Measurements from ENCODE around the gene FOXF2.

FOXF2 gene

DNA sequence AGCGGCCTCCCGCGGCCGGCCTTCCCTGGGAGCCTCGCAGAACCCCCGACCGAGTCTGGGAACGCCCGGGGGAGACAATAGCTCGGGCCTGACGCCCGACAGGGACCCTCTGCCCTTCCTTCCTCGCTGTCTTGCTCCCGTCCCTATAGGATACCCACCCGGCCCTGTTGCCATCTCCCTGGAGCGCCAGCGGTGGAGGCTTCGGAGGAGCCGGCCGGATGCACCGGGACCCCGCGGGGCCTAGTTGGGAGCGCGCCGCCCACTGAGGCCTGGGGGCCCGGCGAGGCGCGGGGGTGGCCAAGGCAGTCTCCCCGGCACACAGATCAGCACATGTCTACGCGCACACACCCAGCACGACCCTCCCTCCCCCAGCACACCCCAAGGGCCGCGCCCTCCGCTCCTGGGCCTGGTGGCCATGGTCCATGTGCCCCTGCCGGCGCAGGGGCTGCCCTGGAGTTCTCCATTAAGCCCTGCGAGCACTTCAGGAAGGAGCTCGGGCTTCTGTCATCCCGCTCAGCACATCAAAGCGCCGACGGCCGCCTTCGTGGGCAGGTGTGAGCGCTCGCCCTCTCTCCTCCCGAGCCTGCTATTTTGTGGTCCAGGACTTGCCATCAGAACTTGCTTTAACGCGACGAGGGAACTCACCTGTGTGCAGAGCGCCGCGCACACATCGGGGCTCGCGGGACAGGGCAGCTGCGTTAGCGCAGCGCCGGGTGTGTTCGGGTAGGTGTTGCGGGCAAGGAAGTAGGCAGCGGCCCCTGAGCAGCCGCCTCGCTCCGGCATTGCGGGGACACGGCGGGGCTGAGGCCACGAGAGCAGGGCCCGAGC, 3.7 kb downstream of the FOXF2 start:
- no peak for DNase-seq

DNA sequence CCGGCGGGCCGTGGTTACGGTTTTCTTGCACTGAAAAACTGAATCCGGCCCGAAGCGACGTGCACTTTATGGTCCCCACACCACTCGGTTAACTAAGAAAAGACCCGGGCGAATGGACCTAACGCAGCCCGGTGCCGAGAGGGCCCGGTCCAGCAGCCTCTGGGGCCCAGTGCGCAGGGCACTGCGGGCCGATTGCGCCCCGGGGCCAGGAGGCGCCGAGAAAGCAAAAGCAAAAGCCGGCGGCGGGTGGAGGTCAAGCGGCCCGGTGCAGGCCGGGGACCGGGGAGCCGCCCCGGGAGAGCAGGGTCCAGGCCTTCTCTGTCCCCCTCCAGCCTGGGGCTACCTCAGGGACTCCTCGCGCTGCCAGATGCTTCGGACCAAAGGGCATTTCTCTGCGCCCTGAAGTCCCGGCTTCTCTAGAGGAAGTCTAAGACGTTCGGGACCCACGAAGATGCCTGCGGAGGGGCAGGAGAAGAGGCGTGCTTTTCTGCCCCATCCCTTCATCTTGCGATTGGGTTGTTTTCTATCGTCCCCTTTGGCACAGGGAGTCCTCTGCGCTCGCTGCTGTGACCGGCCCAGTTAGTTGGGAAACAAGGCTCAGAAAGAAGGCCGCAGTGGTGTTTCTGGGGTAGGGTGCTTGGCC, 4.4 kb downstream of the FOXF2 start:
- DNase-seq: no peak

DNA sequence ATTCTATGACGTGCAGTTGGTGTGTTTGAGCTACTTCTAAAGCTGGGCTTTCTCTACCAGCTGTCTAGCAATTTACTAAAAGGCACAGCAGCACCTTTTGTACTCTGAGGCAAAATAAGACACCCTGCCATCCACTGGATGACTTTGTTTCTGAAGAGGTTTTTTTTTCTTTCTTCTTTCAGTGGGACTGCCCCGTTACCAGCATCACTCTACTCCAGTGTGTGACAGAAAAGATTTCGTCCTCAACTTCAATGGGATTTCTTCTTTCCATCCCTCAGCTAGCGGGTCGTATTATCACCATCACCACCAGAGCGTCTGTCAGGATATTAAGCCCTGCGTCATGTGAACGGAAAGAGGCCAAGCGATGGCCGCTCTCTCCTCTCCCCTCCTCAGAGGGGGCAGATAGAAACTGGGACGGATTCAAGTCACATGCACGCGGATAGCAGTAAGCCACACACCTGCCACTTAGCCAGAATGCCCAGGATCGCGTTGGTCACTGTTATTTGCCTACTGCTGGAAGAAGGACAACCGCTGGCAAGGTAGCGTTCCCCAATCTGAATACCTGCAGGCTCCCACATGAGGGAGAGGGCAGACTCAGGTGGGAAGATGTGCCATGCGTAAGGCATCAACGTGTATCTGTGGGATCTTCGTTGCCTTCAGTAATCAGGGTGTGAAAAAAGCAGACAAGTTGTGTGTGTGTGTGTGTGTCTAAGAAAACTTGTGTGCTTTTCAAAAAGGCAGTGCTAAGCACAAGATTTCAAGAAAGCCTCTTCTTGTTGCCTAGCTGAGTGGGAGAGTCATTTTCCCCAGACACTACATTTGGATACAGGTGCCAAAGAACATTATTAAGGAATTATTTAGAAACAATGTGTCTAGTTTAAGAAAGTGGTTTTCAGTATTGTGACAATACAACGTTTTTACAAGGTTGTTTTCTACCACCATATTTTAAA, 5.4 kb downstream of the FOXF2 start:
- no peak for DNase-seq

DNA sequence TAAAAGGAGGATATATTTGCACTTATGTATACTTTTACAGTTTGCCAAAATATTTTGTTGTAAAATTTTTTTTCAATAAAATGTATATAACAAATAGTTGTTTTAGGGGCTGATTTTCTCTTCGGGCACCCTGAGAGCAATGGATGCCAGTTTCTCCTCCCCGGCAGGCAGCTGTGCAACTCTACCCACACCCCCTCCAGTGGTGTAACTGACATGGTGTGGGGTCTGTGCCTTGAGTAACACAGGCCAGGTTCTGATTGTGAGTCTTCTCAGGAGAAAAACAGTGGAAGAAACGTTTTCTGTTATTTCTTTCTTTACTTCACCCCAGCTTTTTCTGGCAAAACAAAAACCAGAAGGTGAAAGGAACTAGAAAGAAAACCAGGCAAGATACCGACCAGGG, 6.1 kb downstream of the FOXF2 start:
- no peak for DNase-seq

DNA sequence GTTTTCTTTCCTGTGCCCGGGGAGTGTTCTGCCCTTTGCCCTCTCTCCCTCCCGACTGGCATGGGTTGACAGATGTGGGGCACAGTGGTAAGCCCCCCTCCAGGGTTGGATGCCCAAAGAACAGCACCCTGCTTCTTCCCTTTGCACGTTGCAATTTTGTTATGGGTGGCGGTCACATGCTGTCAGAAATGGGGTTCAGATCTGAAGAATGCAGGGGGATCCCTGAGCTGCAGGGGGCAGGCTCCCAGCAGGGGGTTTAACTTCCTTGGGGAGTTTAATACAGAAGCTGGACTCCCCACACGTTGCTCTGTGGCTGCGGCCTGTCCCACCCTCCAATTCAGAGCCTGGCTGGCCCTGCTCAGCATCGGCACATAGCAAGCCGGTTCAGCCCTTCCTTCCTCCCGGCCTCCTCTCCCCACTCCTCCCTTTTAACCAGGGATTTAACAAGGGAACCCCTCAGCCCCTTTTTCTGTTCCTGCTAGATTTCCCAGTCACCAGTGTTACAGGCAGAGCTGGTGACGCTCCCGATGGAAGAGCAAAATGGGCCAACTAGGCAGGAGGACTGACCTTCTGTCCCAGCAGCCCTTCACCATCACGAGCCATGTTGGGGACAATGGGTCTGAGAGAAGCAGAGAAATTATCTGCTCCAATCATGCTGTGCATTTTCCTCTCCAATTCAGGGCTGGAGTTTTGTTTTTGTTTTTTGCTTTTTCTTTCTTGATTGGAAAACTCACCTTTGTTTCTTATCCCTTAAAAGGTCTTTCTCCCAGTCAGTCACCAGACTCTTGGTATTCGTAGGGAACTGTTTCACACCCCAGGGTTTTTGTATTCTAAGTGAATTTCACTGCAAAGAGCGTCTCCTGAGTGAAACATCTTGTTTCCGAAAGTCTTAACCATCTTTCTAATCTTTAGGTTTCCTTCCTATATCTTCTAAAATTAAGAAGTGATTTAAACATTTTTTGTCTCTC, 6.8 kb downstream of the FOXF2 start:
- no peak for DNase-seq

DNA sequence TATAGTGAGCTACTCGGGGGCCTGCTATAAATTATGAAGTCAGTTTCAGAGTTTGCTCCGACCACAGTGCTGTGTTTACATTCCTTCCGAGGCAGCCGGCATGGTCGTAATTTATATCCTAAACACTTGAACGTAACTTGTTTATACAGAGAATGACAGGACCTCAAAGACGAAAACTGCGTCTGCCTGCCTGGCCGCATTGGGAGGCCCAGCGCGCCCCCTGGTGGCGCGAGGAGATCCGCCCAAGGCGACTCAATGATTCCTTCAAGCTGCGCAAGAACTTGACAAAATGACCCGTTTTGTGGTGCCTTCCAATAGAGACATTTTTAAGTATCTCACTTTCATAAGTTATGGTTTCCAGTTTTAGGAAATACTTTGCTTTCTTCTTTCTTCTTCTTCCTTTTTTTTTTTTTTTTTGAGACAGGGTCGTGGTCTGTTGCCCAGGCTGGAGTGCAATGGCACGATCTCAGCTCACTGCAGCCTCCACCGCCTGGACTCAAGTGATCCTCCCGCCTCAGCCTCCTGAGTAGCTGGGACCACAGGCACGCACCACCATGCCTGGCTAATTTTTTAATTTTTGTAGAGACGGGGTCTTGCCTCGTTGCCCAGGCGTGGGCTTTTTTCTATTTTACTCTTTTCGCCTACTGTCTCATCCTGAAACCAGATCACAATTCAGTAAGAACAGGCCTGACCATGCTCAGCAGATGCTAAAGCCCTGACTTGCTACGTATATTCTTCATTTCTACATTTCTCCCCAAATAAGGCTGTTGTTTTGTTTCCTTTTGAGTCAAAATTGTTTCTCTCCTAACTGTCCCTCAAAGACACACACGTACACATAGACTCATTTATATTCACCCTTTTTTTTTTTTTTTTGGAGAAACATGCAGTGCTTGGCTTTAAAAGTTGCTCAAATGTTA, 7.8 kb downstream of the FOXF2 start:
- DNase-seq: peak; percentile 60 to 73

DNA sequence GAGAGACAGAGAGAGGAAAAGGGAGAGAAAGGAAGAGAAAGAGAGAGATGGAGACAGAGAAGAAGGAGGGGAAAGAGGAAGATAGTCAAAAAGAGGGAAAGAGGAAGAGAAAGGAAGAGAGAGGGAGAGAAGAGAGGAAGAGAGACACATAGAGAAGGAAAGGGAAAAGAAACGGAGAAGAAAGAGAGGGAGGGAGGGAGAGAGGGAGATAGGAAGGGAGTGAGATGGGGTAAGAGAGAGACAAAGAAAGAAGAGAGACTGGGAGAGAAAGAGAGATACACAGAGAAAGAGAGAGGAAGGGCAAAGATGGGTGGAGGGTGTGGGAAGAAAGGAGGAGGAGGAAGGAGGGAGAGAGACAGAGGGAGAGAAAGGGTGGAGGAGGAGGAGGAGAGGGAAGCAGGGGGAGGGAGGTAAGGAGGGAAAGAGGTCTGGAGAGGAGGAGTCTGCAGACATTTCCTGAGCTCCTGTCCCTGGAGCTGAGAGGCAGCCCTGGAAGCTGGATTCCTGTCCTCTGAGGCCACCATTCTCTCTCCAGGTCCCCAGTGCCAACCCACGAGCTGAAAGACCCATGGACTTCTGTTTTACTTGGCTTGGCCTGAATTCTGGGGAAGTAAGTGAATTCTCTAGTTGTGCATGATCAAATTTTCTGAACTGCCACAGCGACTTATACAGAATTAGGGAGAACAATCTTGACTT, 9.9 kb downstream of the FOXF2 start:
- DNase-seq: no peak

DNA sequence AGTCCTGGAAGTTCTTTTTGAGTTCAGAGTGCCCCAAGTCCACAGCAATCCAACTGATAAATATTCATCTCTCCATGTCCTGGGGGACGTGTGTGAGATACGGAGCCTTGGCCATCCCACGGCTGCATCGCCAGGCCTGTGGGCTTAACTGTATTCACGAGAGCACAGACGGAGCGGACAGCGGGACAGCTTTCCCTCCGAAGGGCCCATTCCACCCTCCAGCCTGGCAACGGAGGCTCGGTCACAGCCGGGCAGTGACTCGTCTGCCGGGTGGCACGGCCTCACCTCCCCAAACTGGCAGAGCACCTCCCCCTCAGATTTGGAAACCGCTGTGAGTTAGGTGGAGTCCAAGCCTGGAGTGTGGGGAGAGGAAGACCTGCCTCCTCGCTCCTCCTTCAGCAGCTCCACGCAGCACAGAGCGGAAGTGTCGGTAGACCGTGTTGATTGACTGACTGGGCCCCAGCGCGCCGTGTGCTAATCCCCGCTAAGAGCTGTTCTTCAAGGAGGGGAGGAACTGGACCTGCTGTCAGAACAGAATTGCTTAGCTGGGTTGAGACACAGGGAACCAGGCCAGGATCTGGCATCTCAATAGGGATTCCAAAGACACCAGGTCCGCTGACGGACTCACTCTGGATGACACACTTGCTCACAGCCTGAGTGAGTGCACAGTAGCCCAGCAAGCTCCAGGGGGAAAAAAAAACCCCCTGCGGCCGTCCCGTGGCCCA, 10.9 kb downstream of the FOXF2 start:
- DNase-seq: no peak

DNA sequence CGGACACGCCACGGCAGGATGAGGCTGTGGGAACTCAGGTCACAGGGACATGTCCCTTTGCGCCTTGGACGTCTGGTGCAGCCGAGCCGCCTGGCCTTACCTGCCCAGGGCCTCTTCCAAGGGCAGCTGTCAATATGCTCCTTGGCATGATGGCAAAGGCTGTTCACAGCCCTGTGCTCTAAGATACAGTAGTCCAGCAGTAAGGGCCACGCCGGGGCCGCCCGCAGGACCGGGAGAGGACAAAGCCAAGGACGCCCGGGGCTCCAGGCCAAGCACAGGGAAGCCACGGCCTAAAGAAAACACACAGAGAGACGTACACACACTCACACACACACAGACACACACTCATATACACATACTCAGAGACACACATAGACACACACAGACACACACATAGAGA, 13.0 kb downstream of the FOXF2 start:
- no peak for DNase-seq

DNA sequence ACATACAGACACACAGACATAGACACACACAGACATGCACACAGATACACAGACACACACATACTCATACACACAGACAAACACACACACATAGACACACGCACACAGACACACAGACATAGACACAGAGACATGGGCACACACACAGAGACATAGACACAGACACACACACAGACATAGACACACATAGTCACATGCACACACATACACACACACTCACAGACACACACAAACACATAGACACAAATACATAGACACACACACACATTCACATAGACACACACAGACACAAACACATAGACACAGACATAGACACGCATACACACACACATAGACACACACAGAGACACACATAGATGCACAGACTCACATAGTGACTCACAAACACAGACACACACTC, 13.5 kb downstream of the FOXF2 start:
- DNase-seq: no peak

DNA sequence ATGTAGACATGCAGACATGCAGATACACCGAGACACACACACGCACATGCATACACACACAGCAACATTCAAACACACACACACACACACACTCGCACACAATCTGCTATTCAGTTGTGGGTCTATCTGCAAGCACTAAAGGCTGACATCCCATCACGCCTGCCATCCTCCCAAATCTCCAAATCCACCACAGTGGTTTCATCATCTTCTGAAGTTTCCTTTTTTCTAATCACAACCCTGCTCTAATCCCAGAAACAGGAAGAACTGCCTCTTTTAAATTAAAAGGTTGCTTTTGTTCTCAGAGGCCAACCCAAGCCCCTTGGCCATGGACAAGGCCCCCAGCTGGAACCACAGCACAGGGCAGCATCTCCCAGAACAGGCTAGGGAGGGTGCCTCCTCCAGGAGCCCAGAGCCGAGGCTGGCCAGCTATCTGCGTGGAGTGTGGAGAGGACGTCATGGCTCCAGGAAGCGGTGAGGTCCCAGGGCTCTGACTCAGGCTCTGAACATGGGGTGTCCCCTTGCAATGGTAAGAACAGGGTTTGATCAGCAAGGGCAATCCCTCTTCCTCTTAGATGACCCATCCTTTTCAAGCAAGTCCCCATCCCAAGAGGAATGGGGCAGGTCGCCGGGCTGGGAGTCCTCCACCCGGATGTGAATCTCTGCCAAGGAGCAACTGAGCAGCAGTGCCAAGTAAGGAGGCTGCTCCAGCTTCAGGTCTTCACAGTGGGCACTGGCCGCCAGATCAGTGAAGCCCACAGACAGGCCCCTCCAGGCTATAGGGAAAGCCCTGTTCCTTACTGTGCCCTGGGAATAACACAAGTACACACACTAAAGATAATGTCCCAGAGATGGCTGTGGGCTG, 14.7 kb downstream of the FOXF2 start:
- DNase-seq: no peak

DNA sequence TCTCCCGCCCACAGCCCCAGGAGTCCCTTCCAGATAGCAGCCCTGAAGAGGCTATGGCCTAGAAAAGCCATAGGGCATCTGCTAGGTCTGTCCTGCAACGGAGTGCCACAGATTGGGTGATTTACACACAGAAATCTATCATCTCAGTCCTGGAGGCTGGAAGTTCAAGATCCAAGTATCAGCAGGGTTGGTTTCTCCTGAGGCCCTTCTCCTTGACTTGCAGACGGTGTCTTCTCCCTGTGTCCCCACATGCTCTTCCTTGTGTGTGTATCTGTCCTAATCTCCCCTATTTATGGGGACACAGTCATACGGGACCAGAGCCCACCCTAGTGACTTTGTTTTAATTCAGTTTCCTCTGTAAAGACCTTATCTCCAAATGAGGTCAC, 15.3 kb downstream of the FOXF2 start:
- DNase-seq: no peak

DNA sequence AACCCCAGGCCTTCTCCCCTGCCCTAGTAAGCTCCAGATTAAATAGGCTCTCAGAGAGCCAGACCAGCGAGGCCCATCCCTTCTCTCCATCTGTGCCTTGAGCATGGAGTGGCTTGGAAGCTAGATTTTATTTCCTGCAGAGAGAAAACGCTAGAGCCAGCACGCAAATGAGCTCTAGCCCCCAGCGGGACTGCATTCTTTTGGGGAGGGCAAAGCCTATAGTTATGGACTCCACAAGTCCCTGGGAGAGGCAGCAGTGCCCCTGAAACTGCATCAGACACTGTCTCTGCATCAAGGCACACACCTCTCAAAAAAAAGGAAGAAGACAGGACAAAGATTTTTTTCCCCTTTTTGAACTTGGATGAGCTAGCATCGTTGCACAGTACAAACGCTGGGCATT, 15.8 kb downstream of the FOXF2 start:
- DNase-seq: no peak

DNA sequence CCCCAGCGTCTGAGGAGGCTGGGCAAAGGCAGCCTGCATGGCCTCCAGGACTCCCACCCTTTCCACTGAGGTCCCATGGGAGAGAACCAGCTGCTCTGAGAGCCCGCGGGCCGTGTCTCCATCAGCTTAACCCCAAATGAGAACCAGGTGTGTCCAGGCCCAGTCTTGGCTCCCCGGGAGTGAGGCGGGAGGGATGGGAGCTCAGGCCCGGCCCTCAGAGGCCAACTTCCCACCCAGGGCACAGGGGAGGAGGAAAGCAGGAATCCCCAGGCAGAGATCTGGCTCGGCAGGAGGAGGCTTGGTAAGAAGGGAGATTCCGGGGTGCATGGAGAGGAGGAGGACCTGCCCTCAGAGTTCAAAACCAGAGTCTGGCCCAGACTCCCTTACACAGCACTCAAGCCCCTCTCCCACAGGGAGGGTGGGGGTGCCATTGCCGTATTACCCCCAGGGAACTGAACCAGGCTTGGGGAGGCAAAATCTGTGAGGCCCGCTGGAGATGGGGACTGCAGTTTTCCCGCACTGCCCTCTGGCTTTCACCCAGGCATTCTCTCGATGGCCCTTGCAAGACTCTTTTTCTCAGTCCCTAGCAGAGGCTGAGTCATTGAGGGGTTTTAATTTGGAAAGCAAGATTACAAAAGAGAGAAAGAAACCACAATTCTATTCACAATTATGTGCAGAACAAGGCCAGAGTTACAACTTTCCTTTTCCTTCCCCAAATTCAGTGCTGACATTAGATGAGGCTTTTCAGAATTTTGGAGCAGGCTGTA, 17.1 kb downstream of the FOXF2 start:
- DNase-seq: no peak

DNA sequence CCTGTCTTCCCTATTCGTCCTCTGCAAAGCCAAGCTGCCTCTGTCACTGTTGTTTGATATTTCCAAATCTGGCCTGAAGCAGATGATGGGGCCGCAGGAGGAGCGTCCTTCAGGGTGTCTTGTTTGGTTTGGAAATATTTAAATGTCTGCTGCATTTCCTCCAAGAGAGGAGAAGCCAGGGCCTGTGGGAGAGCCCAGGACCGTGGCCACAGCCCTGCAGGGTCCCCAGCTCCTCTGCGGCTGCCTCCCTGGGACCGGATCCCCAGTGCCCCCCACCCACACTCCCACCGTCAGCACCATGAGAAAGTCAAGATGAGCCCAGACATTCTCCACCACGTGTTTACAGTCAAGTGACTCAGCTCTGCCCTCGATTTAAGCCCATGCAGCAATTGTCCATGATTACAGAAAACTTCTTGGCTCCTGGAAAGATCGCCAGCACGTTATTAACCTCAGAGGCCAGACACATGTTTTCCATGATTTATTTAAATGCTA, 18.2 kb downstream of the FOXF2 start:
- DNase-seq: no peak

DNA sequence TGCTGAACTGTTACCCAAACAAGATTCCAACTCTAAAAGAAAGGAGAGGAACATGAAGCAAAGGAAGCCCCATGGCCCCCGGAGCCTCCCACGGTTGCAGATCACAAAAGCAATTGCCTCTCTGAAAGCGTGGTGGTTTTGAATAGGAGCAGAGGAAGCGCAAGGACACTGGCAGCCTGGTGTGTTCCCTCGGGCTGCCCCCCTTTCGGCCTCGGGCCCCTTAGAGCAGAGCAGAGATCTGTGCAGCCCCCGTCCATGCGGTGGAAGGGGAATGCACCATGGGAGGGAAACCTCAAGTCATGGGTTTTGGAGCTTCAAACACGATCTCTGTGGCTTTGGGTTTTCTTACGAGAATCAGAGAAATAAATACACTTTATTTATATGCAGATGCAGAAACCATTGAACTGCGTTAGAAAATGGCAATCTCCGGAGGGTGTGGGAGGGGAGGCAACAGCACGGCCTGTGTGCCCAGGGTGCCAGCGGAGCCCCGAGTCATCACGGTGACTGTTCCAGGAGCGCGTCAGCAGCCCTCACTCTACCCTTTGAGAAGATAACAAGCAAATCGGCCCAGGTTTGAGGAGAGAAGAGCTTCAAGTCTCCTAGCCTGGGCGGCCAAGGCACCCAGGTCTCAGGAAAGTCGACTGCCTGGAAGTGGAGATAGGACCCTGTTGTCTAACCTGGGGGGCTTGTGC, 20.5 kb downstream of the FOXF2 start:
- DNase-seq: no peak

DNA sequence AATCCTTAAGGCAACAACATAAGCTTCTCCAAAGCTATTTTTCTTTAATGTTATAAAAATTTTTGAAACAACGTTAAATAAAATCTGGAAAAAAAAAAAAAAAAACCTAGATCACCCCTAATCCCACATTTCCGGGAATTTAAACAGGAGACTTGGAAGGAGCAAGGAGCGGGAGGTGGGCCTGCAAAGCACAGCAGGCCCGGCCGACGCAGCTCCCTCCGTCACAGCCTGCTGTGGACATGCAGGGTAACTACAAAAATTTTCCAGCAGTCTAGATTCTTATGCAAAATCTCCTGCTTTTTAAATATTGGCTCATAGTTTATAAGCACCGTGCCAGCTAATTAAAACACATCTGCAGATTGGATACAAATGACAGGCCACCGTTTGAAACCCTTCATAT, 23.5 kb downstream of the FOXF2 start:
- no peak for DNase-seq
